Measurements from ENCODE around the gene AGBL3.

DNA sequence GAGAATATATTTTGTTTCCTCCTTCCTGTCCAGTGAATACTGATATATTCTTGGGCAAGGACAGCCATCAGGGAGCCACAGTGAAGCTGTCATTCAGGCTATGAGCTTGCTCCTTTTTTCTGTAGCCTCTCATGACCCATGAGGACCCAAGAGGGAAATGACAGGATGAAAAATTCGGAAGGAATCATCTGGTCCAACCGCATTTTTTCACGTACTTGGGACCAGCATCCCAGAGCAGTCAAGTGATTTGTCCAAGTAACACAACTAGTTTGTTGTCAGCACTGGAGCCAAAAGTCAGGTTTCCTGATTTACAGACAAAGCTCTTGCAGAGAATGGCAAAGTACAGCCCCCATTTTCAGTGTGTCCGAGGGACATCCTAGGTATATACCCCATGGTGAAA lies 47.2 kb upstream of the AGBL3 start:
- TF ChIP-seq, protein P1, sequence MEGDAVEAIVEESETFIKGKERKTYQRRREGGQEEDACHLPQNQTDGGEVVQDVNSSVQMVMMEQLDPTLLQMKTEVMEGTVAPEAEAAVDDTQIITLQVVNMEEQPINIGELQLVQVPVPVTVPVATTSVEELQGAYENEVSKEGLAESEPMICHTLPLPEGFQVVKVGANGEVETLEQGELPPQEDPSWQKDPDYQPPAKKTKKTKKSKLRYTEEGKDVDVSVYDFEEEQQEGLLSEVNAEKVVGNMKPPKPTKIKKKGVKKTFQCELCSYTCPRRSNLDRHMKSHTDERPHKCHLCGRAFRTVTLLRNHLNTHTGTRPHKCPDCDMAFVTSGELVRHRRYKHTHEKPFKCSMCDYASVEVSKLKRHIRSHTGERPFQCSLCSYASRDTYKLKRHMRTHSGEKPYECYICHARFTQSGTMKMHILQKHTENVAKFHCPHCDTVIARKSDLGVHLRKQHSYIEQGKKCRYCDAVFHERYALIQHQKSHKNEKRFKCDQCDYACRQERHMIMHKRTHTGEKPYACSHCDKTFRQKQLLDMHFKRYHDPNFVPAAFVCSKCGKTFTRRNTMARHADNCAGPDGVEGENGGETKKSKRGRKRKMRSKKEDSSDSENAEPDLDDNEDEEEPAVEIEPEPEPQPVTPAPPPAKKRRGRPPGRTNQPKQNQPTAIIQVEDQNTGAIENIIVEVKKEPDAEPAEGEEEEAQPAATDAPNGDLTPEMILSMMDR (IDR thresholded peaks at IDR 0.05 in 4 of 5, conservative IDR thresholded peaks at IDR 0.05 in 1 of 5), result no peak
- no peak for TF ChIP-seq POLR2A (IDR thresholded peaks at IDR 0.05)
